GM21390 (cell line): ENCODE measurements around the gene KAT6B.
"Not testable (repeated sequence)": the region's sequence is repeated elsewhere in the genome, so short reads cannot be mapped to it uniquely, and the experiment has no call there.

Source experiments
- ATAC-seq: cut with Tn5 transposase; IDR thresholded peaks from one replicate; pipeline ENCODE4 v1.9.1; 2021; ENCODE audit not compliant: unreplicated experiment

Gene KAT6B

GRCh38 chr10:74916283-74916682, 89.9 kb downstream of the KAT6B start:
- ATAC-seq, result no peak

GRCh38 chr10:74917481-74918077, 91.2 kb downstream of the KAT6B start:
- no peak for ATAC-seq

DNA sequence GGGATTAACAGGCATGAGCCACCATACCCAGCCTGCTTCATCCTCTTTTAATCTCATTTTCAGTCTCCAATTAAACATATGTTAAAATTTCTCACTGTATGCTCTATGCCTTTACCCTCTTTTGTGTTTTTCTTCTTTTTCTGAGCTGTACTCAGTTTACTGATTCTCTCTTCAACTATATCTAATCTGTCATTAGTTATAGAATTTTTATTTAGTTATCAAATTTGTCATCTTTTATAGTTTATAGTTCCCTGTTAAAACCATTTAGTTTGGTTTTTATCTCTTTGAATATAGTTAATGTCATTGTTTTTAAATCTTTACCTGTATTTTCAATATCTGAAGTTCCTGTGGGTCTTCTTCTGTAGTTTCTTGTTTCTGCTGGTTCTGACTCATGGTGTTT, 93.3 kb downstream of the KAT6B start:
- ATAC-seq, result no peak

DNA sequence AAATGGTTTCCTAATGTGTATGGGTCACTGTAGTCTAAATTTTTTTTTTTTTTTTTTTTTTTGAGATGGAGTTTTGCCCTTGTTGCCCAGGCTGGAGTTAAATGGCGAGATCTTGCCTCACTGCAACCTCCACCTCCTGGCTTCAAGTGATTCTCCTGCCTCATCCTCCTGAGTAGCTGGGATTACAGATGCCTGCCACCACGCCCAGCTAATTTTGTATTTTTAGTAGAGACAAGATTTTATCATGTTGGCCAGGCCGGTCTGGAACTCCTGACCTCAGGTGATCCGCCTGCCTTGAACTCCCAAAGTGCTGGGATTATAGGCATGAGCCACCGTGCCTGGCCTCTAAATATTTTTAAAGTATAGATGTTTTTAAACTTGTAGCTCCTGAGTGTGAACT, 94.7 kb downstream of the KAT6B start:
- not testable (repeated sequence) for ATAC-seq

DNA sequence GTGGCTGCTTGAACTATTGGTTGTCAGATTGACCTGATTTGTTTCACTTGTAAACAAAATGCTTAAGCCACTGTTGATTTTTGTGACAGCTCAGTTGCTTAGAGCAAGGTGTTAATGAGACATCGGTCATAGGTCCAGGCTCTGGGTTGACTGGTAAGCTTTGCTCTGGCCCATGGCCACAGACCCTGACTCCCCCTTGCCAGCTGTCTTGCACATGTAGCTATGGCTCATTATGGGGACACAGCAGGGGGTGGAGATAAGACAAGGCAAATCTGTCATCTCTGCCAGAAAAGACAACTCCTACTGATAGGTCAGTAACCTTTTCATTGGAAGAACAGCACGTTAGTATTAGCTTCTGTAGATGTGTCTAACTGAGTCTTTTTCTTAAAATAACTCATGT, 95.3 kb downstream of the KAT6B start:
- ATAC-seq, result no peak

GRCh38 chr10:74922921-74923320, 96.5 kb downstream of the KAT6B start:
- no peak for ATAC-seq

- ATAC-seq, result no peak
These were observed 97.2 kb downstream of the KAT6B start for GRCh38 chr10:74923556-74923955.

DNA sequence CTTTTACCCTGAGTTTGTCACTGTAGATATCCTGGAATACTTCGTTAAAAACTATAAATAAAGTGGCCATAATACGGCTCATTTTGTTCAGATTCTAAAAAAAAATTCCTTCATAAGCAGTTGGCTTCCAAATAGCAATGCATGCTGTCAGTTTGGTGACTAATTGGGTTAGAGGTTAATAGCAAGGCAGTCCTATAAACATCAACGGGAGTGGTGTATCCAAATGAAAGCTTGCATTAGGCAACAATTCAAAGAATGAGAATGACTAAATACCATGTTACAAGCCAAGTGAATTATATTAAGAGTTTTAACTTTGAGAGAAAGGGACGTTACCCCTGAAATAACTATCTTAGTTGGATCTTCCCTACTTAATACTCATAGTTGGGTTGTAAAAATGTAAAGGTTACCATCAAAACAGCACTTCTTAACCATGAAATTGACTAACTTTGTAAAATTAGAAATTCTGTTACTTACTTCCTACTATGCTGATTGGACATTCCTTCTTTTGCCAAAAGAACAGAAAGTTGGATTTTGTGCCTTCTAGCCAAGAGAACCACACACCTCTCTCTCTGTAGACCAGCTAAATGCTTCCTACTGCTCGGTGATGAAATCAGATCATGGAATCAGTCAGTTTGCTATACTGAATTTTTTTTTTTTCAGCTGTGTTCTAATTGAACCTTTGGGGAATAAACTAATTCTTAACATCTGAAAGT, 98.0 kb downstream of the KAT6B start:
- no peak for ATAC-seq

DNA sequence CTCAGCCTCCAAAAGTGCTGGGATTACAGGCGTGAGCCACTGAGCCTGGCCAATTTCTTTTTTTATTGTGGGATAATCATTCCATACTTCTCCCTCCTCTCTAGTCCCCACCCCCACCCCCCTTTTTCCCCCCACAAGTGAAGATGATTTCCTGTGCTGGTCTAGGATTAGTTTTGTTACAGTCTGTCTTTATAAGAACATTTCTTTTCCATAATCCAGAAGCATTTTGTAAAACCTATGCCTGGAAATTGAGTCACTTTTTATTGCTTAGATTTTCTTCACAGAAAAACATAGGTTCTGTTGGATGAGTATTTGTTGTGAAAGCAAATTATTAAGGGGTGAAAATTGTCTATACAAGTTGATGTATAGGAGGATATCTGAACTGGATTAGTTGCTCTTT, 98.9 kb downstream of the KAT6B start:
- no peak for ATAC-seq

DNA sequence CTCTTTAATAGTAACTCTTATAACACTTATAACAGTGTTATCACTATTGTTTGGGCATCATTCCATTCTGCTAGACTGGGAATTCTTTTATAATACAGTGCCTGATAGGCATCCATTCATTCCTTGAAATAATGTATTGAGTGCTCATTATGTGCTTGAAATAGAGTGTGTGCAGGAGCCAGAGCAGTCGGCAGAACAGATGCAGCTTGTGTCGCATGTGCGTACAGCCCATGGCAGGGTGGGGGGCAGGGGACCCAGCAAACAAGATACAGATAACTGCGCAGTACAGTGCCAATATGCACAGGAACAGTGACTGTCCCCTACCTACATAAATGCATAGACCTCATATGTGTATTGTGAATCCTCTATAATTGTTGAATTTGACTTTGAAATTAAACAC, 99.3 kb downstream of the KAT6B start:
- no peak for ATAC-seq

DNA sequence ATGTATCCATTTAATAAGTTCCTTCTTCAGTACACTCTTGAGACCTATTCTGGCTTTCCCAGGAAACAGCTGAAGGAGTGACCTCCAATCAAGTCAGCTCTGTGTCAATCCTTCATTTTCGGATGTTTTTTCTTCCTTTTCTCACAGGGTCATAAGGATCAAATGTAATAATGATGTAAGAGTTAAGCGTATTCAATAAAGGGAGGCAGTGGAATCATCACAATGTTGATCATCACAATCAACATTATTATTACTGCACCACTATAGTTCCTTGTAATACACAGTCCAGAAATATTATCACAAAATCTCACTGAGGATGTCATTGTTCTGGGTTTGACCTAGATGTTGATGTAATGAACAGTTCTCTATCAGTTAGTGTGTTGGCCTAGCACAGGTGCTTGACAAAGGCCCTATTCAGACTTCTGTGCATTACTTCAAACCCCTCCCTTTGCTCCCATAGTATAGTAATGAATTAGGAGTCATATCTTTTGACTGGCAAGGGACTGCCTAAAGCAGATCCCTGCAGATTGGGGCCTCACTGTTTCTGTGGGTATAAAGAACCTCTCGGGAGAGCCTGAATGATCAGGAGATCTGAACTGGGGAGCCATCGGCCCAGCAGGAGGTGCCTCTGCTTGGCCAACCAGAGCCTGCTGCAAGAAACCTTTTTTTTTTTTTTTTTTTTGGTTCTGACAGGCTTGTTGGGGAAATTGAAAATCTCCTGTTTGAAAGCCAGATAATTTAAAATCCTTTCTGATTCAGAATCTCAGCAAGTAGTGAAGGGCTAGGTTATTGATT, 100.6 kb downstream of the KAT6B start:
- no peak for ATAC-seq

DNA sequence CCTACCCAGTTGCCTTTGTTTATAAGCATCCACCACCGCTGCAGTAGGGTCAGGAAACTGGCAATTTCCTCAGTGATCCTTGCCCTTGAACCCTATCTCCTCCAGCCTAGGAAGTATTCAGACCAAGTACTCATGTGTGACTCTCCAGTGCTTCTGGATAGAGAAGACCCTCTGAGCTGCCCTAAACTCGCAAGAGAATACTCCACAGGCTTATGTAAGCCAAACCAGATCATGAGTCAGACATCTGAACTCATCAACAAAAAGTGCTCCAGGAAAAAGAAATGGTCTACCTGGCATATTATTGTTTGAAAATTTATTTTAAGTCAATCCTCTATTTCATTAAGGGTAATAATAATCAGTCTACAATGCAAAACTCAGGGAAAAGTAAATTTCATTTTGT, 101.3 kb downstream of the KAT6B start:
- no peak for ATAC-seq

- ATAC-seq, result no peak
These were observed 102.4 kb downstream of the KAT6B start for GRCh38 chr10:74928742-74929191.

DNA sequence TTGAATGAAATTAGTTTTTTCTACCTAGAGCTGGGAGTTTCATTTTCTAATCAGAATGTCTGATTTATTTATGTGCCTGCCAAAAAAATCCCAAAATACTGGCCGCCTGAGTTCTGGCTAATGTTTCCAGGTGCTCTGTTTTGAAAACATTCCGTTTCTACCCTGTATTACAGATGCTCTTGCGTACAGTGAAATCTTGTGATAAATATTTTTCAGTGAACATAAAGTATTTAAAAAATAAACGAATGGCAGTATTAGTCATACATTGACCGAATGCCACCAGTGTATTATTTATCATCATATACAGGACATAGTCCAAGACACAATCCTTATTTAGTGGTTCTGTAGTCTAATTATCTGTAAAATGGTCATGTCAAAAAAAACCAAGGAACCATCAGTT, 102.8 kb downstream of the KAT6B start:
- ATAC-seq, result no peak

DNA sequence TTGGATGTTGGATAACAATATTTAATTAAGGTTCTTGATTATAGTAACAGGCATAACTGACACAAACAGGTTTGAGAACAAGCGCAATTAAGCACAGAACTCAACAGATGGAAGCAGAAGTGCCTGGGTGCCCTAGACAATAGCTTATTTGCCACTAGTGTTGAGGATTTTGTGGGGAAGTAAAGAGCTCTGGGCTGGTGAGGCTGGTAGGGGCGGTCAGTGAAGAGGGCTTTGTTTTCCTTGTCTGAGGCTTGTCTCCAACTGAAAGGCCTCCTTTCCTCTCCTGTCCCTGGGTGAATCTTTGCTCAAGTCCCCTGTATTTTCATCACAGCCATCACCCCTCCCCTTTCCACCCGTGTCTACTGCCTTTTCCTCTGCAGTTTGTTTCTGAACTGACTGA, 104.6 kb downstream of the KAT6B start:
- no peak for ATAC-seq

GRCh38 chr10:74932648-74933047, 106.2 kb downstream of the KAT6B start:
- ATAC-seq, result no peak

GRCh38 chr10:74934100-74934812, 107.9 kb downstream of the KAT6B start:
- ATAC-seq, result no peak

- ATAC-seq, result no peak
These were observed 110.3 kb downstream of the KAT6B start for GRCh38 chr10:74936577-74937265.

GRCh38 chr10:74937266-74937856, 111.0 kb downstream of the KAT6B start:
- ATAC-seq, result no peak

GRCh38 chr10:74944205-74944604, 117.8 kb downstream of the KAT6B start:
- no peak for ATAC-seq
